HG02840 (cell line): Measurements from ENCODE around the gene CEP83.
"Not testable (repeated sequence)": the region's sequence is repeated elsewhere in the genome, so short reads cannot be mapped to it uniquely, and the experiment has no call there.

Experiments used
- ATAC-seq: cut with Tn5 transposase; IDR thresholded peaks from one replicate; pipeline ENCODE4 v1.9.1; 2021; ENCODE audit warnings: mild to moderate bottlenecking, moderate library complexity, moderate number of reproducible peaks; ENCODE audit not compliant: unreplicated experiment, low FRiP score

Gene CEP83

DNA sequence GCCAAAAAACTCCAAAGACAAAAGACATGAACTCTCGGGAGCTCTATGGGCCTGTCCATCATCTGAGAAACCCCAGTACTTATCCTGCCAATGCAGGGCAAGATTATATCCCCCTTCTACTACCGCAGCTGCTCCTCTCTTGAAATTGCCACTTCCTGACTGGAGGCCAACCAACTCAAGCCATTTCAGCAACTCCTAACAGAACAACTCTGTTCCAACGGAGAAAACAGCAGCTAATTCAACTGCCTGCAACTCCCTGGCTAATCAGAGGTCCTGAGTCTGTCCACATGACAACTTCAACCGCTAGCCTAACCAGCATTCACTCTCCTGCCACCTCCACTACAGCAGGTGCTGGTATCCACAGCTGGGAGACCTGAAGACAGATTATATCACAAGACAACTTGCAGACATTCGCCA is 24.1 kb downstream of the CEP83 start:
- ATAC-seq: no peak

- ATAC-seq: no peak
These were observed 25.5 kb downstream of the CEP83 start for GRCh38 chr12:94434171-94434570.

- no peak for ATAC-seq
These were observed 25.9 kb downstream of the CEP83 start for GRCh38 chr12:94433744-94434143.

- no peak for ATAC-seq
These were observed 29.4 kb downstream of the CEP83 start for GRCh38 chr12:94430304-94430703.

- ATAC-seq: no peak
These were observed 30.0 kb downstream of the CEP83 start for GRCh38 chr12:94429633-94430032.

- ATAC-seq: no peak
These were observed 30.5 kb downstream of the CEP83 start for GRCh38 chr12:94429191-94429590.

GRCh38 chr12:94427501-94428381 is 31.9 kb downstream of the CEP83 start:
- ATAC-seq: no peak

GRCh38 chr12:94426049-94426448 is 33.6 kb downstream of the CEP83 start:
- no peak for ATAC-seq

- ATAC-seq: not testable (repeated sequence)
These were observed 34.8 kb downstream of the CEP83 start for GRCh38 chr12:94424830-94425229.

DNA sequence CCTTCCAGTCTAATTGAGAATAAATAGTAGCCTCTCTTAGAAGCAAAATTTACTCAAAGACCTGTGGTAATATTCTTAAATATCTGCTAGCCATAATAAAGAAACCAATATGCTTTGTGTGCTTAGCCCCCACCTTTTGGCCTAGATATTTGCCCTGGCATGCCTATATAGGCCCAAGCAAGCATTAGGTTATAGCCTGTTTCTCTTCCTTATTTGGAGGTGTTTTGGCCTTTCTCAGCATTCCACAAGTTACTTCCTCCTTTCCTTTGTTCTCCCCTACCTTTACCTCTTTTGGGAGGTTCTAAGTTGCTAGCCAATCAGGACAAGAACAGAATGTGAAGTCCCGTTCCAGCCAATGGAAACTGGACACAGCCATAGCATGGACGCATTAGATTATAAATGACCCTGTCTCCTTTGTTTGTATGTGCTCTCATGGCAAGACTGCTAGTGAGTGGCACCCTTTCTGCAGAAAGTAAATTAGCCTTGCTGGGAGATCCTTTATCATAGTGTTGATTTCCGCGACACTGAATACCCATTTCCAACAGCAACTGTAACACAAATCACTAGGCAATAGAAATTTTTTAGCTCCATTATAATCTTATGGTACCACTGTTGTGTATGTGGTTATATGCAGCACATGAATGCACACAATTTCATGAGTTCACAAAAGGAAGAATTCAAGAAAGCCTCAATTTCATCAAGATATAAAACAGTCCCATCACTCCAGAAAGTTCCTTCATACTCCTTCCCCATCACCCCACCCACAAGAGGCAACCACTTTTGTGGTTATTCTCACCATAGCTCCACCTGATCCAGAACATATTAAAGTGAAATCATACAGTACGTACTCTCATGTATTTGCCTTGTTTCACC is 37.6 kb downstream of the CEP83 start:
- no peak for ATAC-seq

DNA sequence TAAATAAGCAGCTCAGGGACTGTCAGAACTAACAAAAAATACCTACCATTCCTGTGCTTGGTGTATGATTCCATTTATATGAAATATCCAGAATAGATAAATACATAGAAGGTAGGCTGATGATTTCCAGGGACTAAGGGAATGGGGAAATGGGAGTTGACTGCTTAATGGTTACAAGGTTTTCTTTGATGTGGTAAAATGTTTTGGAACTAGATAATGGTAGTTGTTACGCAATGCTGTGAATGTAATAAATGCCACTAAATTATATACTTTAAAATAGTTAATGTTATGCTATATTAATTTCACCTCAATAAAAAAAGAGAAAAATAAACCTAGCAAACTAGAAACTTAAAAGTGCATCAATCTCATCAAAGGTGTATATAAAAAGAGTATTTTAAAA is 41.1 kb downstream of the CEP83 start:
- ATAC-seq: no peak

DNA sequence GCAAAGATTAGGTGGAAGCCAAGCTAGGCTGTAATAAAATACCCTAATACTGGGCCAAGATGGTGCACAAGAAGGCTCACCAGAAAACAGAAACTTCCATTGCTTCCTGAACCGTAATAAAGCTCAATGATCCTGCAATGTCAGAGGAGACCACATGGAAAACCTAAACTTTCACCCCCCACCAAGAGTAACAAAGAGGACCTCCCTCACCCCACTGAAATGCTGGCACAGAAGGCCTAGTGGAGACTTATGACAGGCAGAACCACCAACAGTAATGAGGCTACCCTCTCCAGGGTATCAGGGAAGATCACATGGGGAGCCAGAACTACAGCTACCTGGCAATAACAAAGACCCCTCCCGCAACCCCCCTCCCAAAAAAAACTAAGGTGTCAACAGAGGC is 43.1 kb downstream of the CEP83 start:
- no peak for ATAC-seq

DNA sequence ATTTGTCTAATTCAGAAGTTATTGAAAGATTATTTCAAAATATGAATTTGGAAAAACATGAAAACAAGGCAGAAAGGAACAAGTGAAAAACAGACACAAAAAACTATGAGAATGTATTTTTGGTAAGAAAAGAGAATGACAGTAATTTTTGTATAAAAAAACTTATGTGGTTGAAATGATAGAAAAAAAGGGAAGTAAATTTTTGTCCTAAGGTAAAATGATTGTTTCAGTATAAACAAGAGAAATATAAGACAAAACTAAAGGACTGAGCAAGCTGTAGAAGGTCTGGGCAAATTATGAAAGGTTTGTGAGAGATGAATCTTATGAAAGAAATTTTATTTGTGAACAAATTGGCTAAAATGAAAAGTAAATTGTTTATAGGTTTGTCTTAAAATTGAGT is 44.6 kb downstream of the CEP83 start:
- ATAC-seq: no peak

DNA sequence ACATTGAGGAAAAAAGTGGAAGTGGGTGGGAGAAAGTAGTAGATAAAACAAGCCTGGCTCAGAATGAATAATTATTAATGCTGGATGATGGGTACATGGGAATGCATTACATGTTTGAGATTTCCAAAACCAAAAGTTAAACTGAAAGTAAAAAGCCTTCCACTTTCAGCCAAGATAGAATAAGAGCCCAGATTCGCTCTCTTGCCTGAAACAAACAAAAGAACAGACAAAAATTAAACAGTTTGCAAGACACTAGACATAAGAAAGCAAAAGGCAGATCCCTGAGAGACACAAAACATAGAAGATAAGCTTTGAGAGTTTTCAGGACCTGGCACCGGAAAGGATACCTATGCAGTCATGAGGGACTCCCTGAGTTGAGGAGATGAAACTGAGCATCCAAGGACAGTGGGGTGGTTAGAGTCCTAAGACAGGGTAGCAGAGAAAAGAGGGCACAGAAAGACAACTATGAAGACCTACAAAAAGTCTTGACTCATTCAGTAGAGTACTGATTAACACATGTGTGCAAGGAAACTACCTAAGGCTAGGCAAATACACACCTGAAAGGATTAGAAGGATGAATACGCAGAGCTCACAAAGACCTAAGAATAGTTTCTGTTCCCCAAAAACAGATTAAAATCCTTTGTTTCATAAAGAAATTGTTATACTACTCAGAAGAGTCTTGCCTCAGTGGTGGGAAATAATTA is 54.1 kb downstream of the CEP83 start:
- ATAC-seq: peak; percentile 79

- no peak for ATAC-seq
These were observed 54.8 kb downstream of the CEP83 start for GRCh38 chr12:94404854-94405253.

GRCh38 chr12:94401326-94401725 is 58.3 kb downstream of the CEP83 start:
- no peak for ATAC-seq

GRCh38 chr12:94398685-94399084 is 61.0 kb downstream of the CEP83 start:
- ATAC-seq: not testable (repeated sequence)

DNA sequence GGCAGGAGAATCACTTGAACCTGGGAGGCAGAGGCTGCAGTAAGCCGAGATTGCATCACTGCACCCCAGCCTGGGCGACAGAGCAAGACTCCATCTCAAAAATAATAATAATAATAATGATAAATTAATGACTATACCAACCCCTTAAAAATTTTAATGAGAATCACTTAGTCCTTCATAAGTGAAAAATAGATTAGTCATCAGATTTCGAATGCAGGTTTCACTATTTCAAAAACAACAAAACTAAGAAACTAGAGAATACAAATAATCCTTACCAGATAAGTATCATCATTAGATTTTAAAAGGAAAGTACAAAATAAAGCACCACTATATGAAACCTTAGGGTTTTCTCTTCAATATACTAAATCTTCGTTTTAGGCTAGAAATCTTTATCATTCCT is 62.3 kb downstream of the CEP83 start:
- no peak for ATAC-seq

DNA sequence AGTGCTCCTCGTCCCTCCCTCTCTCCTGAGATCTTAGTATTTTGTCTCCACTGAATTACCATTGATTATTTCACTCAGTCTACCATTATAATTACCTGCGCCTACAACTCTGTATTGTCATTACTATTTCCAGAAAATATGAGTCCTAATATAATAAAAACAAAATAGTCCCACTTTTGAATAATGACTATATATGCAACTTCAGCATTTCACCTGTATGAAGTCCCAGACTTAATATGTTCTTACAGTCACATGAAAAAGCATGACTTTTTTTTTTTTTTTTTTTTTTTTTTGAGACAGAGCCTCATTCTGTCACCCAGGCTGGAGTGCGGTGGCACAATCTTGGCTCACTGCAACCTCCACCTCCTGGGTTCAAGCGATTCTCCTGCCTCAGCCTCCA is 63.7 kb downstream of the CEP83 start:
- ATAC-seq: not testable (repeated sequence)

GRCh38 chr12:94390130-94390485 is 69.6 kb downstream of the CEP83 start:
- ATAC-seq: no peak
